Activated T-cell treated with anti-CD3 and anti-CD28 coated beads, Interleukin-2, amount 50 U/mL, for 4 hours (primary cell): ENCODE results near the gene HES2. TPM values are rescaled to one million over a fixed set of nuclear protein-coding genes. Genes with fewer than 3 reads are reported as not detected.
"Not testable (repeated sequence)": the region's sequence is repeated elsewhere in the genome, so short reads cannot be mapped to it uniquely, and the experiment has no call there.

Source experiments
- ATAC-seq, 2 donors: fragments of 200-7000 bp; cut with Tn5 transposase; one replicate each; pipeline ENCODE4 v1.10.0; 2021
- DNase-seq: peaks from one replicate; pipeline ENCODE4 v3.0.0-alpha.2; 2020
- H3K27me3 Mint-ChIP-seq: one replicate; pipeline ENCODE4 v1.8.0; 2021; ENCODE audit warnings: low read depth, mixed read lengths
- H3K36me3 Mint-ChIP-seq: one replicate; pipeline ENCODE4 v1.8.0; 2022; ENCODE audit warnings: mixed read lengths; ENCODE audit not compliant: insufficient read depth
- H3K4me1 Mint-ChIP-seq: one replicate; pipeline ENCODE4 v1.8.0; 2021; ENCODE audit warnings: low read depth, mixed read lengths
- H3K4me3 Mint-ChIP-seq: one replicate; pipeline ENCODE4 v1.8.0; 2021; ENCODE audit warnings: mild to moderate bottlenecking, moderate library complexity, mixed read lengths
- H3K9me3 Mint-ChIP-seq: one replicate; pipeline ENCODE4 v1.8.0; 2021; ENCODE audit warnings: mixed read lengths
- total RNA-seq, 3 donors: library from RNA; stranded (reverse); gene quantifications; one replicate each; pipeline ENCODE4 v1.2.1, GENCODE V29; 2021

The HES2 gene
- total RNA-seq, 3 donors from 2014 or later = not detected

- DNase-seq = no peak
- H3K9me3 Mint-ChIP-seq = no peaks in the 10 kb centered on the region
- no peak overlapping the region for H3K4me3 Mint-ChIP-seq
- H3K4me1 Mint-ChIP-seq = peaks cover 2% of the 10 kb centered on the region
- no peak for ATAC-seq
- H3K36me3 Mint-ChIP-seq = no peaks in the 10 kb centered on the region
- H3K27me3 Mint-ChIP-seq = peaks cover 17% of the 10 kb centered on the region
These were observed 14.5 kb upstream of the HES2 start for GRCh38 chr1:6434186-6434585.

- not testable (repeated sequence) for ATAC-seq, H3K4me1 Mint-ChIP-seq, DNase-seq, H3K36me3 Mint-ChIP-seq, H3K4me3 Mint-ChIP-seq, H3K9me3 Mint-ChIP-seq
- peaks cover 17% of the 10 kb centered on the region for H3K27me3 Mint-ChIP-seq
These were observed 12.2 kb upstream of the HES2 start for GRCh38 chr1:6431645-6432579.

GRCh38 chr1:6429660-6430411 is 10.1 kb upstream of the HES2 start:
- H3K4me1 Mint-ChIP-seq, H3K9me3 Mint-ChIP-seq, ATAC-seq, H3K4me3 Mint-ChIP-seq, H3K36me3 Mint-ChIP-seq, DNase-seq: not testable (repeated sequence)
- peaks cover 20% of the 10 kb centered on the region for H3K27me3 Mint-ChIP-seq

GRCh38 chr1:6428453-6428852 is 8.7 kb upstream of the HES2 start:
- H3K27me3 Mint-ChIP-seq = peaks cover 22% of the 10 kb centered on the region
- not testable (repeated sequence) for ATAC-seq

GRCh38 chr1:6427441-6428390 is 8.0 kb upstream of the HES2 start:
- no peaks in the 10 kb centered on the region for H3K9me3 Mint-ChIP-seq
- H3K36me3 Mint-ChIP-seq = no peaks in the 10 kb centered on the region
- no peak overlapping the region for H3K4me3 Mint-ChIP-seq
- ATAC-seq (no peak), DNase-seq (no peak)
- peaks cover 30% of the 10 kb centered on the region for H3K27me3 Mint-ChIP-seq
- peaks cover 7% of the 10 kb centered on the region for H3K4me1 Mint-ChIP-seq

More at GRCh38 chr1:6428453-6428852, 8.7 kb upstream of the HES2 start:
- H3K4me1 Mint-ChIP-seq, H3K4me3 Mint-ChIP-seq, DNase-seq, H3K36me3 Mint-ChIP-seq, H3K9me3 Mint-ChIP-seq: not testable (repeated sequence)

- H3K4me3 Mint-ChIP-seq = no peak overlapping the region
- H3K36me3 Mint-ChIP-seq = no peaks in the 10 kb centered on the region
- H3K9me3 Mint-ChIP-seq = no peaks in the 10 kb centered on the region
- DNase-seq (no peak), ATAC-seq (no peak)
- peaks cover 7% of the 10 kb centered on the region for H3K4me1 Mint-ChIP-seq
- peaks cover 32% of the 10 kb centered on the region for H3K27me3 Mint-ChIP-seq
These were observed 7.2 kb upstream of the HES2 start for GRCh38 chr1:6426972-6427350.

GRCh38 chr1:6426277-6426971 is 6.7 kb upstream of the HES2 start:
- no peak overlapping the region for H3K4me3 Mint-ChIP-seq
- no peak for ATAC-seq
- H3K27me3 Mint-ChIP-seq = peaks cover 37% of the 10 kb centered on the region
- peaks cover 7% of the 10 kb centered on the region for H3K4me1 Mint-ChIP-seq
- H3K9me3 Mint-ChIP-seq = no peaks in the 10 kb centered on the region
- no peaks in the 10 kb centered on the region for H3K36me3 Mint-ChIP-seq
- no peak for DNase-seq

- H3K36me3 Mint-ChIP-seq = no peaks in the 10 kb centered on the region
- H3K9me3 Mint-ChIP-seq = no peaks in the 10 kb centered on the region
- DNase-seq (no peak), ATAC-seq (no peak)
- peaks cover 10% of the 10 kb centered on the region for H3K4me1 Mint-ChIP-seq
- H3K27me3 Mint-ChIP-seq = peaks cover 44% of the 10 kb centered on the region
- no peak overlapping the region for H3K4me3 Mint-ChIP-seq
These were observed 5.9 kb upstream of the HES2 start for GRCh38 chr1:6425658-6426057.

GRCh38 chr1:6424619-6425593 is 5.2 kb upstream of the HES2 start, which contains the start of gene ESPN:
TSS of gene ESPN (plus strand) at chr1:6424776. CDS start at chr1:6424956, 180 bp downstream.
- H3K27me3 Mint-ChIP-seq = peaks cover 46% of the 10 kb centered on the region
- peak within 1 kb of the TSS; percentile 64 for H3K4me3 Mint-ChIP-seq
- H3K9me3 Mint-ChIP-seq = no peaks in the 10 kb centered on the region
- no peaks in the 10 kb centered on the region for H3K36me3 Mint-ChIP-seq
- ATAC-seq (peak; percentile 29 to 35), DNase-seq (no peak)
- peaks cover 13% of the 10 kb centered on the region for H3K4me1 Mint-ChIP-seq

GRCh38 chr1:6424000-6424565 is 4.4 kb upstream of the HES2 start:
- Mint-ChIP-seq H3K4me1 (peaks cover 14% of the 10 kb centered on the region), H3K4me3 (peak overlapping the region; percentile 64), H3K9me3 (no peaks in the 10 kb centered on the region), H3K27me3 (peaks cover 47% of the 10 kb centered on the region), H3K36me3 (no peaks in the 10 kb centered on the region)
- ATAC-seq (peak in 1 of 2 donors; percentile 3), DNase-seq (no peak)

GRCh38 chr1:6423321-6423999 is 3.7 kb upstream of the HES2 start:
- DNase-seq = peak; percentile 73
- H3K4me3 Mint-ChIP-seq = peak overlapping the region; percentile 11
- peak; percentile 56 to 69 for ATAC-seq

GRCh38 chr1:6421266-6421665 is 1.5 kb upstream of the HES2 start:
- H3K4me1 Mint-ChIP-seq = peaks cover 15% of the 10 kb centered on the region
- no peaks in the 10 kb centered on the region for H3K9me3 Mint-ChIP-seq
- DNase-seq = no peak
- no peaks in the 10 kb centered on the region for H3K36me3 Mint-ChIP-seq
- H3K4me3 Mint-ChIP-seq = no peak overlapping the region
- peaks cover 62% of the 10 kb centered on the region for H3K27me3 Mint-ChIP-seq
- no peak for ATAC-seq

More at GRCh38 chr1:6423321-6423999, 3.7 kb upstream of the HES2 start:
- Mint-ChIP-seq H3K9me3 (no peaks in the 10 kb centered on the region), H3K36me3 (no peaks in the 10 kb centered on the region), H3K27me3 (peaks cover 49% of the 10 kb centered on the region), H3K4me1 (peaks cover 15% of the 10 kb centered on the region)
